Bronchial epithelial cell (primary cell): ENCODE results near the gene ELF3. TPM values are rescaled to one million over a fixed set of nuclear protein-coding genes. Genes with fewer than 3 reads are reported as not detected.

Experiments used
- DNase-seq: peaks from one replicate; pipeline ENCODE4 v3.0.0-alpha.2; 2010; ENCODE audit warnings: low read depth
- FAIRE-seq: peaks from 2 replicates; lab custom pipeline; 2011; peaks lifted over from hg19 to GRCh38; lab: Jason Lieb, UNC
- H3K27me3 ChIP-seq: 2 replicates; pipeline ENCODE4 v1.5.1; 2011; ENCODE audit warnings: low read length; ENCODE audit not compliant: control insufficient read depth, insufficient read depth
- H3K36me3 ChIP-seq: 2 replicates; pipeline ENCODE4 v1.5.1; 2011; ENCODE audit warnings: low read length; ENCODE audit not compliant: control insufficient read depth, insufficient read depth
- H3K4me3 ChIP-seq: 2 replicates; pipeline ENCODE4 v1.5.1; 2011; ENCODE audit warnings: mild to moderate bottlenecking, low read depth, low read length, control low read depth
- CTCF ChIP-seq: IDR thresholded peaks from 2 replicates; pipeline ENCODE4 v1.5.1; 2011; ENCODE audit warnings: mild to moderate bottlenecking, moderate library complexity, low read length, control low read depth, inconsistent platforms; ENCODE audit not compliant: insufficient read depth, severe bottlenecking
- total RNA-seq: library from RNA; depleted of rRNA; stranded (reverse); fragments of >200 nt; gene quantifications from 2 replicates; pipeline ENCODE4 v1.2.1, GENCODE V29; 2014

Gene ELF3
- total RNA-seq, 1 donor from 2014 or later: 66.1 TPM

DNA sequence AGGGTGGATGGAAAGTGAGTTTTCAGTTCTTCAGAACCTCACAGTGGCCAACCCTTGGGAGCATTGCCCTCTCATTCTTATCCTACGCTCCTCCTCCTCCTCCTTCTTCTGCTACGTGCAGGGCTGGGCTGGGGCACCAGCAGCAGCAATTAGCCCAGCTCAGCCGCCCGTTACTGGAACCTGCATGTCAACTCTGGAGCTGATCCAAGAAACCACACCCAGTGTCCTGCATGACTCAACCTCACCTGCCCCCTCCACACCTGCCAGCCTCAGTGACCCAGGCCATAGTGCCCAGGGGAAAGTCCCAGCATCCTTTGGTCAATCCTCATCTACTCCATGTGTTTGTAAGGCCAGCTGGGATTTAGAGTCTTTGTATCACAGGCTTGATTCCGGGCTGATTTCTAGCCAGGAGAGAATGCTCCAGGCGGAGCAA is 12.6 kb downstream of the ELF3 start:
- no peak overlapping the region for H3K4me3 ChIP-seq

DNA sequence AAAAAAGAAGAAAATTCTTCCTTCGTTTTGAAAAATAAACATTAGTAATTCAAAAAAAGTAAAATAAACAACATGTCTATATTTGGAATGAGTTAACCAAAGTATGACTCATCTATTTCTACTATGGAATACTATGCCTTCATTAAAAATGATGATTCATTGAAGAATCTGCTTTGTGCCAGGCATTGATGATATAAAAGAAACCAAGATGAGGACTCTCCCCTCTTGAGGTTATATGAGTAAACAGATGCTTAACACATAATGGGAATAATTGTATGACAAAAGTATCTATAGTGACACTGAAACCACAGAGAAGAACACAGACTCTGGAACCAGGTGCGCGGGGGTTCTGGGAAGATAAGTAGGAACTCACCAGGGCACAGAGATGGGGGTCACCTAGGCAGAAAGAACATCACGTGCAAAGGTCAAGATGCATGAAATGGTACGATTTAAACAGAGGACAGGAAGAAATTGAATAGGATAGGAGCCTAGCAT is 18.8 kb downstream of the ELF3 start:
- DNase-seq (peak; percentile 96), FAIRE-seq (no peak)
- no peaks in the 10 kb centered on the region for H3K36me3 ChIP-seq
- H3K4me3 ChIP-seq: no peak overlapping the region
- H3K27me3 ChIP-seq: no peaks in the 10 kb centered on the region
- no peak for TF ChIP-seq CTCF

More for the DNA sequence above, 12.6 kb downstream of the ELF3 start:
- no peaks in the 10 kb centered on the region for H3K36me3 ChIP-seq
- TF ChIP-seq CTCF: no peak
- no peaks in the 10 kb centered on the region for H3K27me3 ChIP-seq
- DNase-seq (peak; percentile 87), FAIRE-seq (no peak)

DNA sequence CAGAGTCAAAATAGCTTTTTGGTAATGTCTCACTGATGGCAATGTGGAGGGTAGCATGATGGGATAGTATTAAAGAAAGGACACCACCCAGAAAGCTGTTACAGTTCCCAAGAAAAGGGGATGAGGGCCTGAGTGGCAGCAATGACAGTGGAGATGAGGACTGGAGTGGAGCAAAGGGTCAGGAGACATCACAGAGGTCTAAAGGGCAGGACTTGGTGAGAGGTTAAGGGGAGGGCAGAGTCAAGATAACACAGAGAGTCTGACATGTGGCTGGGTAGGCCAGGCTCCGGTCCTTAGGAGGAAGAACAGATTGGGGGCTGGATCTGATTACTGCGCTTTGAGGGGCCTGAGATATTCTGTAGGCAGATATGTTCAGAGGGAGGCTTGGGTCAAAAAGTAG is 19.3 kb downstream of the ELF3 start:
- Histone ChIP-seq H3K27me3 (no peaks in the 10 kb centered on the region), H3K4me3 (no peak overlapping the region), H3K36me3 (no peaks in the 10 kb centered on the region)
- FAIRE-seq (no peak), DNase-seq (no peak)
- no peak for TF ChIP-seq CTCF

GRCh38 chr1:202031796-202032195 is 21.4 kb downstream of the ELF3 start:
- no peak for FAIRE-seq
- no peak for DNase-seq
- Histone ChIP-seq H3K27me3 (no peaks in the 10 kb centered on the region), H3K4me3 (no peak overlapping the region), H3K36me3 (no peaks in the 10 kb centered on the region)
- TF ChIP-seq CTCF: no peak

- Histone ChIP-seq H3K4me3 (no peak overlapping the region), H3K36me3 (no peaks in the 10 kb centered on the region), H3K27me3 (no peaks in the 10 kb centered on the region)
- FAIRE-seq (no peak), DNase-seq (no peak)
- TF ChIP-seq CTCF: no peak
Measured at GRCh38 chr1:202034149-202034682, 23.8 kb downstream of the ELF3 start.
